Panc1 (cell line): ENCODE measurements around the gene ZNF579. TPM values are rescaled to one million over a fixed set of nuclear protein-coding genes. Genes with fewer than 3 reads are reported as not detected.

Experiments used
- ATAC-seq: fragments of 200-7000 bp; cut with Tn5 transposase; 2 replicates; pipeline ENCODE4 v1.9.1; 2020; ENCODE audit warnings: mild to moderate bottlenecking, moderate library complexity
- BruUV-seq: library from RNA; stranded (reverse); fragments of 400-500 nt; replicated peaks from 2 replicates; lab custom pipeline; 2021; lab: Mats Ljungman, UMichigan
- CTCF ChIA-PET: fragments of 300-600 bp; sonication (Branson Sonifier 250); formaldehyde crosslinking; loops from one replicate; lab custom pipeline; 2022; ENCODE audit warnings: antibody characterized with exemption; lab: Charles Lee
- POLR2A ChIA-PET: fragments of 300-600 bp; sonication (Branson Sonifier 250); formaldehyde crosslinking; loops from one replicate; lab custom pipeline; 2022; ENCODE audit warnings: antibody characterized with exemption; lab: Charles Lee
- DNase-seq: peaks from one replicate; pipeline ENCODE4 v3.0.0-alpha.2; 2010; ENCODE audit warnings: low read depth, low spot score
- H3K27ac ChIP-seq: 2 replicates; pipeline ENCODE4 v1.5.1; 2011; ENCODE audit warnings: mild to moderate bottlenecking, low read length, inconsistent platforms
- H3K27me3 ChIP-seq: fragments of 200-500 bp; sonication (Bioruptor generic); 2 replicates; pipeline ENCODE4 v1.6.0; 2014; ENCODE audit warnings: low read length, inconsistent platforms; ENCODE audit not compliant: control insufficient read depth, insufficient read depth
- H3K36me3 ChIP-seq: fragments of 200-500 bp; sonication (Bioruptor generic); 2 replicates; pipeline ENCODE4 v1.5.1; 2014; ENCODE audit warnings: inconsistent platforms, mild to moderate bottlenecking, low read length, moderate library complexity; ENCODE audit not compliant: control insufficient read depth, insufficient read depth
- H3K4me1 ChIP-seq: 2 replicates; pipeline ENCODE4 v1.5.1; 2011; ENCODE audit warnings: inconsistent platforms, mild to moderate bottlenecking, low read length, moderate library complexity; ENCODE audit not compliant: control insufficient read depth, insufficient read depth
- H3K4me3 ChIP-seq, 2 experiments: 2 replicates each; pipeline ENCODE4 v1.5.1; 2011 to 2012; ENCODE audit warnings: low read depth in 2 of 2, low read length in 2 of 2, mild to moderate bottlenecking in 2 of 2, inconsistent platforms in 1 of 2, moderate library complexity in 1 of 2
- H3K9me3 ChIP-seq: fragments of 200-500 bp; sonication (Bioruptor generic); 2 replicates; pipeline ENCODE4 v1.5.1; 2014; ENCODE audit warnings: low read depth, mild to moderate bottlenecking, inconsistent platforms, low read length, moderate library complexity; ENCODE audit not compliant: control insufficient read depth, insufficient read depth
- CTCF ChIP-seq: fragments of 450-650 bp; IDR thresholded peaks from 2 replicates; pipeline ENCODE4 v1.5.1; 2017; ENCODE audit warnings: mild to moderate bottlenecking
- POLR2AphosphoS5 ChIP-seq: IDR thresholded peaks from 2 replicates; pipeline ENCODE4 v1.6.1; 2012; ENCODE audit warnings: mild to moderate bottlenecking, low read depth, low read length, moderate library complexity
- REST ChIP-seq, 2 experiments: IDR thresholded peaks; 2 replicates each; pipeline ENCODE4 v1.6.1; 2011 to 2012; ENCODE audit warnings: low read depth in 2 of 2, control low read depth in 1 of 2, low read length in 1 of 2, mild to moderate bottlenecking in 1 of 2, moderate library complexity in 1 of 2; ENCODE audit not compliant: insufficient read depth in 1 of 2
- SIN3A ChIP-seq: IDR thresholded peaks from 2 replicates; pipeline ENCODE4 v1.6.1; 2012; ENCODE audit warnings: low read depth, mild to moderate bottlenecking, low read length, moderate library complexity, borderline replicate concordance; ENCODE audit not compliant: insufficient read depth
- TCF7L2 ChIP-seq: IDR thresholded peaks from 2 replicates; pipeline ENCODE4 v1.6.1; 2011; ENCODE audit warnings: mild to moderate bottlenecking, low read depth, low read length, inconsistent platforms
- in situ Hi-C: cut with HindIII; loops from 2 replicates; pipeline ENCODE4 v1.10.0; 2016; ENCODE audit warnings: low sequenced_read_pairs, low pct_unique_long_range_greater_than_20kb
- intact Hi-C: fragments of 100-400 bp; cut with micrococcal nuclease; formaldehyde crosslinking; loops from one replicate; pipeline ENCODE4 v1.10.0; 2022; ENCODE audit not compliant: unreplicated experiment
- total RNA-seq: library from RNA; stranded (reverse); gene quantifications from one replicate; pipeline ENCODE4 v1.2.1, GENCODE V29; 2021; ENCODE audit not compliant: unreplicated experiment

Gene ZNF579
- total RNA-seq, 1 experiment from 2014 or later, result 39.5 TPM

- no peaks in the 10 kb centered on the region for H3K9me3 ChIP-seq
- peak overlapping the region; percentile 79 to 85 for H3K4me3 ChIP-seq
- ATAC-seq (peak; percentile 80), DNase-seq (peak; percentile 83)
- no peaks in the 10 kb centered on the region; the same call in 1 of the 2 replicates for H3K36me3 ChIP-seq
- intact Hi-C loops, result no loop called here
- H3K27ac ChIP-seq, result peak overlapping the region; percentile 100
- H3K27me3 ChIP-seq, result no peaks in the 10 kb centered on the region
- TF ChIP-seq SIN3A, result peak; percentile 63; the same call in 1 of the 2 replicates
- TF ChIP-seq REST (IDR thresholded peaks at IDR 0.05; ENCODE audit: insufficient read depth in 1 of 2, low read depth in 2 of 2, low read length in 1 of 2), result no peak
- 0 out of 2 replicates have a peak, but pooled peaks have one; percentile 58 for TF ChIP-seq TCF7L2
- peak; percentile 62; the same call in 1 of the 2 replicates for TF ChIP-seq POLR2AphosphoS5
- TF ChIP-seq CTCF, result no peak
- peaks cover 10% of the 10 kb centered on the region for H3K4me1 ChIP-seq
- no TSS peak for BruUV-seq
- in situ Hi-C loops, result no loop called here
- ChIA-PET POLR2A (interaction anchor here (0.5 to 1.6 kb wide), 6 partner anchors 9 to 191 kb away, joined by 3 to 12 read pairs (median 6); partner anchors contain the start of gene ZNF579), CTCF (interaction anchor here (0.6 to 0.8 kb wide), 2 partner anchors 21 to 31 kb away, joined by 5 to 7 read pairs; no protein-coding TSS in a partner anchor)
These were observed 18.2 kb upstream of the ZNF579 start for GRCh38 chr19:55598719-55599467.

GRCh38 chr19:55598034-55598433, 17.4 kb upstream of the ZNF579 start:
- POLR2A ChIA-PET, result no interaction called here
- Histone ChIP-seq H3K27me3 (no peaks in the 10 kb centered on the region), H3K4me1 (peaks cover 10% of the 10 kb centered on the region), H3K4me3 (no peak overlapping the region; a peak in 1 of 4 replicates), H3K27ac (peak overlapping the region; percentile 69; the same call in 1 of the 2 replicates), H3K36me3 (no peaks in the 10 kb centered on the region; the same call in 1 of the 2 replicates), H3K9me3 (no peaks in the 10 kb centered on the region)
- no peak for DNase-seq
- TF ChIP-seq SIN3A (no peak), TCF7L2 (no peak), REST (IDR thresholded peaks at IDR 0.05; ENCODE audit: insufficient read depth in 1 of 2, low read depth in 2 of 2, low read length in 1 of 2) (no peak), CTCF (no peak), POLR2AphosphoS5 (no peak)
- CTCF ChIA-PET, result no interaction called here
- intact Hi-C loops (no loop called here), in situ Hi-C loops (no loop called here)
- BruUV-seq, result no TSS peak
- ATAC-seq, result no peak
